PC-9 (cell line): ENCODE measurements around the gene SEMA6D.

Experiments
- EZH2 ChIP-seq: fragments of 200-600 bp; sonication (generic); IDR thresholded peaks from 2 replicates; pipeline ENCODE4 v1.8.0; 2017; ENCODE audit warnings: antibody characterized with exemption, low read depth
- TF ChIP-seq, protein P1 (sequence below): fragments of 200-600 bp; sonication (generic); conservative IDR thresholded peaks from 2 replicates; pipeline ENCODE4 v1.6.1; 2017; ENCODE audit warnings: mixed run types, antibody characterized with exemption, mild to moderate bottlenecking, moderate library complexity

DNA sequence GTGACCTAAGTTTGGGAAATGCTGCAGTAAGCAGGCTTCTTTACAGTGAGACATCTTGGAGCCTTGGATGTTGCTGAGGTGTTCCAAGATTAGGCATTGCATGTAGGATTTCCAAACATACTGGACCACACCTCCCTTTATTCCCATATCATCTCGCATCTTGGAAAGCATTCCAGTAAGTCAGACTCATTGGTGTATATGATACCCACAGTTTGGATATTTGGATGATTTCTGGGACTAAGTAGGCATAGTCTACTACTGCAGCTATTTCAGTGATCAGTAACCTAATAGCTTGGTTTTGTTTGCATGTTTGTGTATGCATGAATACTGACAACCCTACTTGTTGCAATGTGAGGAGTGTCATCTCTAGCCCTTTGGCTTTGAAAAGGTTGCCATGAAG is 97.3 kb downstream of the SEMA6D start:
- TF ChIP-seq, protein P1, sequence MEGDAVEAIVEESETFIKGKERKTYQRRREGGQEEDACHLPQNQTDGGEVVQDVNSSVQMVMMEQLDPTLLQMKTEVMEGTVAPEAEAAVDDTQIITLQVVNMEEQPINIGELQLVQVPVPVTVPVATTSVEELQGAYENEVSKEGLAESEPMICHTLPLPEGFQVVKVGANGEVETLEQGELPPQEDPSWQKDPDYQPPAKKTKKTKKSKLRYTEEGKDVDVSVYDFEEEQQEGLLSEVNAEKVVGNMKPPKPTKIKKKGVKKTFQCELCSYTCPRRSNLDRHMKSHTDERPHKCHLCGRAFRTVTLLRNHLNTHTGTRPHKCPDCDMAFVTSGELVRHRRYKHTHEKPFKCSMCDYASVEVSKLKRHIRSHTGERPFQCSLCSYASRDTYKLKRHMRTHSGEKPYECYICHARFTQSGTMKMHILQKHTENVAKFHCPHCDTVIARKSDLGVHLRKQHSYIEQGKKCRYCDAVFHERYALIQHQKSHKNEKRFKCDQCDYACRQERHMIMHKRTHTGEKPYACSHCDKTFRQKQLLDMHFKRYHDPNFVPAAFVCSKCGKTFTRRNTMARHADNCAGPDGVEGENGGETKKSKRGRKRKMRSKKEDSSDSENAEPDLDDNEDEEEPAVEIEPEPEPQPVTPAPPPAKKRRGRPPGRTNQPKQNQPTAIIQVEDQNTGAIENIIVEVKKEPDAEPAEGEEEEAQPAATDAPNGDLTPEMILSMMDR: no peak
- no peak for TF ChIP-seq EZH2
